ENCODE results near the gene PRRT2. TPM values are rescaled to one million over a fixed set of nuclear protein-coding genes. Genes with fewer than 3 reads are reported as not detected.

The PRRT2 gene
- total and polyA plus RNA-seq, 10 donors: 0.15 to 2.1 (median 0.65) TPM; not detected in 2

DNA sequence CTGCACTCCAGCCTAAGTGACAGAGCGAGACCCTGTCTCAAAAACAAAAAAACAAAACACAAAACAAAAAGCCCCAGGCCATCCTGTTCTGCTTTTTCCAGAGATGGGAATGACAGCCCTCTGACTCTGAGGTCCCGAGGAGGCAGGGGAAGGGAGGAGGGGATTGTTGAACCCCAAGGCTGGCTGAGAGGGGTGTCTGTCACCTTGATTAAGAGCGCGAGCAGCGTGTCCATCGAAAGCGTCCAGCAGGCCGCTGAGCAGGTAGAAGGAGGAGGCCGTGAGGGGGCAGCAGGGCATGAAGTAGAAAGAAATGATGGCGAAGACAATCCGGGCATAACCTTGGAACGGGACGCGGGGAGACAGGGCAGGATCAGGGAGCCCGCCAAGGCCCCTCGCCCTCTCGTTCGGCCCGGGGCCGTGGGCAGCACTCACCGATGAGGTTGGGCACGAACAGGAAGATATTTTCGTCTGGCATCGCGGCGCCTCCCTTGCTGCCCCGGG is 50.4 kb downstream of the PRRT2 start:
- Histone ChIP-seq H3K36me3 (peaks cover 0 to 40% (median 31%) of the 10 kb centered on the region in 6 donors), H3K27ac (peak overlapping the region; percentile 91 to 97 (median 94)), H3K9me3 (no peaks in the 10 kb centered on the region), H3K4me3 (peak overlapping the region; percentile 92 to 99 (median 96)), H3K4me1 (peaks cover 17 to 36% (median 29%) of the 10 kb centered on the region in 6 donors), H3K27me3 (replicated peaks in 1 of 7) (no peaks in the 10 kb centered on the region)
- no peak for TF ChIP-seq POLR2A (IDR thresholded peaks at IDR 0.05)
- TF ChIP-seq, protein P1, sequence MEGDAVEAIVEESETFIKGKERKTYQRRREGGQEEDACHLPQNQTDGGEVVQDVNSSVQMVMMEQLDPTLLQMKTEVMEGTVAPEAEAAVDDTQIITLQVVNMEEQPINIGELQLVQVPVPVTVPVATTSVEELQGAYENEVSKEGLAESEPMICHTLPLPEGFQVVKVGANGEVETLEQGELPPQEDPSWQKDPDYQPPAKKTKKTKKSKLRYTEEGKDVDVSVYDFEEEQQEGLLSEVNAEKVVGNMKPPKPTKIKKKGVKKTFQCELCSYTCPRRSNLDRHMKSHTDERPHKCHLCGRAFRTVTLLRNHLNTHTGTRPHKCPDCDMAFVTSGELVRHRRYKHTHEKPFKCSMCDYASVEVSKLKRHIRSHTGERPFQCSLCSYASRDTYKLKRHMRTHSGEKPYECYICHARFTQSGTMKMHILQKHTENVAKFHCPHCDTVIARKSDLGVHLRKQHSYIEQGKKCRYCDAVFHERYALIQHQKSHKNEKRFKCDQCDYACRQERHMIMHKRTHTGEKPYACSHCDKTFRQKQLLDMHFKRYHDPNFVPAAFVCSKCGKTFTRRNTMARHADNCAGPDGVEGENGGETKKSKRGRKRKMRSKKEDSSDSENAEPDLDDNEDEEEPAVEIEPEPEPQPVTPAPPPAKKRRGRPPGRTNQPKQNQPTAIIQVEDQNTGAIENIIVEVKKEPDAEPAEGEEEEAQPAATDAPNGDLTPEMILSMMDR (IDR thresholded peaks at IDR 0.05 in 8 of 11, conservative IDR thresholded peaks at IDR 0.05 in 3 of 11): no peak
- no peak for TF ChIP-seq POLR2AphosphoS5 (IDR thresholded peaks at IDR 0.05)
- DNase-seq: no peak
- intact Hi-C loops (cut with DNase I; ENCODE audit: low total_unique reads): no loop called here
- 1 to 5% (median 2%) methylated on average over 17 to 27 of the region's 27 CpGs for WGBS, 5 donors

DNA sequence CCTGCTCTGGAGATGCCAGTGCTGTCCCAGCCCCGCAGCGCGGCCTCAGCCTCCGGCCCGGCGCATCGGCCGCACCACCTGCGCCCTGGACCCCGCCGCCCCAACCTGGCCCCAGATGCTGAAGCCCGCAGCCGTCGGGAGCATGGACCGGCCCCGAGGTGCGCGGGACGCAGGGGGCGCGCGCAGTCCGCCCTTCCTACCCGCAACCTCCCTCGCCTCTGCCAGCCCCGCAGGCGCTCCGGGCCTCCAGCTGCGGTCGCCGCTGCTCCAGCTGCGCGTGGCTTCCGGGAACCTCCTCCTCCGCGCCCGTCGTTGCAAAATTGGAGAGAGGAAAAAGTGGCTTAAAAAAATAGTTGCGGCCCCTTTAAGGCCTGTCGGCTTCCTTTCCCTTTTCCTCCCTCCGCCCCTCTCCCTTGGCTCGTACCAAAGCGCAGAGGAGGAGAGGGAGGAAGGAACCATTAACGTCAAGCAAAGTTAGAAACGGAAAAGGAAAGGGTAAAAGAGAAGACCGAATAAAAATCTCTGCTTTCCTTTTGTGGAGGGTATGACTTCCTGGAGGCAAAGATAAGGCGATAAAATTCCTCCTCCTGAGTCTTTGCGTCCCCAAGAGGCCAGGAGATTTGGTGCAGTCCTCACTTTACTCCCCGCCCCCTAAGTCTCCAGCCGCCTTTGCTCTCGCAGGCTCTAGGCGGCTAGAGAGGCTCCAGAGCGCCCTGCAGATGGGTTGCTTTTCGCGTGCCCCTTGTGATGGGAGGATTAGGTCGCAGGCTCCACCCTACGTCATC is 51.1 kb downstream of the PRRT2 start, which contains the start of gene CDIPT:
Gene CDIPT, minus strand, starts transcription at position 343 of the 785 bp plus-strand sequence. CDS start 369 bp downstream, outside the sequence.
- no peaks in the 10 kb centered on the region for H3K27me3 ChIP-seq (replicated peaks in 1 of 7)
- peaks cover 17 to 36% (median 29%) of the 10 kb centered on the region in 6 donors for H3K4me1 ChIP-seq
- intact Hi-C loops (cut with DNase I; ENCODE audit: low total_unique reads): no loop called here
- peak in 1 of 3 donors; percentile 78 for TF ChIP-seq POLR2A (IDR thresholded peaks at IDR 0.05)
- peak; percentile 87 to 98 (median 89) for TF ChIP-seq POLR2AphosphoS5 (IDR thresholded peaks at IDR 0.05)
- TF ChIP-seq, protein P1 (IDR thresholded peaks at IDR 0.05 in 8 of 11, conservative IDR thresholded peaks at IDR 0.05 in 3 of 11): peak; percentile 28 to 86 (median 70)
- WGBS, 5 donors: 0 to 1% (median 0%) methylated on average over 30 to 57 of the region's 57 CpGs
- H3K36me3 ChIP-seq: peaks cover 0 to 34% (median 31%) of the 10 kb centered on the region in 6 donors
- H3K9me3 ChIP-seq: no peaks in the 10 kb centered on the region
- DNase-seq: peak; percentile 97
- peak within 1 kb of the TSS; percentile 91 to 97 (median 94) for H3K27ac ChIP-seq
- peak within 1 kb of the TSS; percentile 92 to 99 (median 96) for H3K4me3 ChIP-seq

DNA sequence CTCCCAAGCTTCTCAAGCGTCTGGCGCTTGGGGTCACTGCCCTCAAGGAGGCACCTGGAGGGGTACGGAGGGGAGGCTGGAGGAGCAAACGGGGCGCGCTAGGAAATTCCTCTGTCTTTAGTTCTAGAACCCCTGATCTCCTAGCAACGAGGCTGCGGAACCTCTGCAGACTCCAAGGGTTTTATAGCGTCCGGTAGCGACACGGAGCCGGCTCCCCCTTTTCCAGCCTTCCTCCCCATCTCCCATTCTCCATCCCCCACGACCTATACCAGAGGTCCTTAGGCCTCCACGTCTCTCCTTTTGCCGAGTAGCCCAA is 51.6 kb downstream of the PRRT2 start:
- TF ChIP-seq POLR2AphosphoS5 (IDR thresholded peaks at IDR 0.05) (no peak), POLR2A (IDR thresholded peaks at IDR 0.05) (no peak)
- TF ChIP-seq, protein P1 (IDR thresholded peaks at IDR 0.05 in 8 of 11, conservative IDR thresholded peaks at IDR 0.05 in 3 of 11): no peak
- Histone ChIP-seq H3K36me3 (peaks cover 0 to 29% (median 25%) of the 10 kb centered on the region in 6 donors), H3K27ac (peak overlapping the region; percentile 91 to 97 (median 94)), H3K4me1 (peaks cover 17 to 36% (median 29%) of the 10 kb centered on the region in 6 donors), H3K27me3 (replicated peaks in 1 of 7) (no peaks in the 10 kb centered on the region), H3K9me3 (no peaks in the 10 kb centered on the region), H3K4me3 (peak overlapping the region in 5 of 8 donors; percentile 94 to 99 (median 97))
- DNase-seq: no peak
- intact Hi-C loops (cut with DNase I; ENCODE audit: low total_unique reads): no loop called here
- 34 to 39% (median 34%) methylated on average over 16 of the region's 16 CpGs for WGBS, 5 donors

DNA sequence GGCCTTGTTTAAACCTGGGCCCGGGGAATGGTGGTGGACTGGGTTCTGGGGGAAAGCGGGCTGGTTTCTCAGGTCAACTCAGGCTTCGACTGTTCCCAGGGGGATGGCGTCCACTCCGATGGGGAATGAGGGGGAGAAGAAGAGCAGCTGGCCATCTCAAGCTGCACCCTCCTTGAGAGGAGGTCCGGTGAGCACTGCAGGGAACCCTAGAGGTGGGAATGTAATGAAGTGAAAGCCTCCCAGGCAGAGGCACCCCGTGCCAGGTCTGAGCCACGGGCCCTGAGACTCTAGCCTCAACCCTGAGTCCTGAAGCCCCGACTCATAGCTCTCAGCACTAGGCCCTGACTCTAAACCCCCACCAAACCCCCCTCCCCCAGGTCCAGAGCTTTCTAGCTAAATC is 52.2 kb downstream of the PRRT2 start:
- H3K27me3 ChIP-seq (replicated peaks in 1 of 7): no peaks in the 10 kb centered on the region
- no peak for DNase-seq
- intact Hi-C loops (cut with DNase I; ENCODE audit: low total_unique reads): no loop called here
- peaks cover 17 to 36% (median 29%) of the 10 kb centered on the region in 6 donors for H3K4me1 ChIP-seq
- TF ChIP-seq POLR2AphosphoS5 (IDR thresholded peaks at IDR 0.05) (no peak), POLR2A (IDR thresholded peaks at IDR 0.05) (no peak)
- TF ChIP-seq, protein P1 (IDR thresholded peaks at IDR 0.05 in 8 of 11, conservative IDR thresholded peaks at IDR 0.05 in 3 of 11): no peak
- peaks cover 0 to 23% (median 19%) of the 10 kb centered on the region in 6 donors for H3K36me3 ChIP-seq
- H3K9me3 ChIP-seq: no peaks in the 10 kb centered on the region
- WGBS, 5 donors: 78 to 87% (median 80%) methylated on average over 9 of the region's 9 CpGs
- no peak overlapping the region for H3K27ac ChIP-seq
- no peak overlapping the region for H3K4me3 ChIP-seq

Measured in spleen (tissue), 11 donors.